ENCODE results near the gene SIGLEC11.
"Not testable (repeated sequence)": the region's sequence is repeated elsewhere in the genome, so short reads cannot be mapped to it uniquely, and the experiment has no call there.

Gene SIGLEC11

DNA sequence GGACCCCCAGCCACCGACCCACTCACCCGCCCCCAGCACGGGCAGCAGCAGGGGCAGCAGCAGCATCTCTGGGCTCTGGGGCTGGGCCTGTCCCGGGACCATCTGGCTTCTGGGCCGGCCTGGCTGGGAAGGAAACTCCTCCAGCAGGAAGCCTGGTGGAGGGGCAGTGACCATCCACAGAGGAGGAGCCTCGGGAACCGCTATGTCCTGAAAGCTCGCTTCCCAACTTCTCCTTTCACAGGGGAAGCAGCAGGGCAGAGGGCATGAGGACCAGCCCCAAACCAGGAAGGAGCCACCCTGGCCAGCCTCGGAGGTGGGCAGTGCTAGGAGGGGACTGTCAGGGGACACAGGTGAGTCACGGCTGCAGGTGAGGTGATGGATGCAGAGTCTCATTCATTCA, at the start of gene SIGLEC11:
TSS of gene SIGLEC11 (minus strand) at position 193 of the 400 bp plus-strand sequence. CDS start at position 102, 91 bp downstream.
- Histone ChIP-seq H3K4me1 (ENCODE audit: control insufficient read depth in 5 of 5, insufficient read depth in 5 of 5, low read length in 5 of 5) (peaks cover 0 to 15% (median 1%) of the 10 kb centered on the region in 5 donors), H3K27me3 (ENCODE audit: control insufficient read depth in 5 of 5, insufficient read depth in 4 of 5, low read length in 5 of 5) (peaks cover 2 to 11% (median 3%) of the 10 kb centered on the region in 5 donors)
- not testable (repeated sequence) for H3K36me3 ChIP-seq (ENCODE audit: control insufficient read depth in 5 of 5, insufficient read depth in 5 of 5, low read length in 5 of 5); H3K27ac ChIP-seq (ENCODE audit: low read depth, low read length); H3K4me3 ChIP-seq (ENCODE audit: low read depth in 1 of 5, low read length in 5 of 5); H3K9me3 ChIP-seq (ENCODE audit: control insufficient read depth in 5 of 5, low read length in 5 of 5); H3K9ac ChIP-seq (ENCODE audit: low read length in 5 of 5)

GRCh38 chr19:50008532-50008931, 47.6 kb upstream of the SIGLEC11 start:
- H3K27ac ChIP-seq (ENCODE audit: low read depth, low read length) = no peak overlapping the region
- H3K36me3 ChIP-seq (ENCODE audit: control insufficient read depth in 5 of 5, insufficient read depth in 5 of 5, low read length in 5 of 5) = peaks cover 2 to 82% (median 61%) of the 10 kb centered on the region in 5 donors
- peaks cover 4 to 13% (median 10%) of the 10 kb centered on the region in 5 donors for H3K4me1 ChIP-seq (ENCODE audit: control insufficient read depth in 5 of 5, insufficient read depth in 5 of 5, low read length in 5 of 5)
- H3K27me3 ChIP-seq (ENCODE audit: control insufficient read depth in 5 of 5, insufficient read depth in 4 of 5, low read length in 5 of 5) = no peaks in the 10 kb centered on the region
- no peaks in the 10 kb centered on the region for H3K9me3 ChIP-seq (ENCODE audit: control insufficient read depth in 5 of 5, low read length in 5 of 5)
- H3K9ac ChIP-seq (ENCODE audit: low read length in 5 of 5) = no peak overlapping the region
- no peak overlapping the region for H3K4me3 ChIP-seq (ENCODE audit: low read depth in 1 of 5, low read length in 5 of 5)

GRCh38 chr19:50007947-50008346, 47.0 kb upstream of the SIGLEC11 start:
- peaks cover 0 to 82% (median 61%) of the 10 kb centered on the region in 5 donors for H3K36me3 ChIP-seq (ENCODE audit: control insufficient read depth in 5 of 5, insufficient read depth in 5 of 5, low read length in 5 of 5)
- H3K9ac ChIP-seq (ENCODE audit: low read length in 5 of 5) = no peak overlapping the region
- peaks cover 6 to 19% (median 15%) of the 10 kb centered on the region in 5 donors for H3K4me1 ChIP-seq (ENCODE audit: control insufficient read depth in 5 of 5, insufficient read depth in 5 of 5, low read length in 5 of 5)
- H3K9me3 ChIP-seq (ENCODE audit: control insufficient read depth in 5 of 5, low read length in 5 of 5) = no peaks in the 10 kb centered on the region
- no peak overlapping the region for H3K4me3 ChIP-seq (ENCODE audit: low read depth in 1 of 5, low read length in 5 of 5)
- no peaks in the 10 kb centered on the region for H3K27me3 ChIP-seq (ENCODE audit: control insufficient read depth in 5 of 5, insufficient read depth in 4 of 5, low read length in 5 of 5)
- H3K27ac ChIP-seq (ENCODE audit: low read depth, low read length) = no peak overlapping the region

DNA sequence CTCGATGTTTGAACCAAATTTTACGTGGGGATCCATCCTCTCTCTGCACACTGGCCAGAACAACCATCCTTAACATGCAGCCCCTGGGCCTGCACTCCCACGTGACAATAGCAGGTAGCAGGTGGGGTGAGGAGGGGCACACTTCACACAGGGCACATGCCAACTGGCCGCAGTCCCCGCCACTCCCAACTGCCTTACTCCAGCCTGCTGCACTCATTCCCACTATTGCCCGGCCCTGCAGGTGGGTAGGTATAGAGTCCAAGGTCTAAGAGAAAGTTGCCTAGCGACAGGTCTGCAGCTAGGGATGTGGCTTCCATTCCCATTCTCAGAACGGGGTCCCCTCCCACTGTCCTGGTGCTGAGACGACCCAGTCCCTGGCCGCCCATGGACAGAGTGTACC, 46.2 kb upstream of the SIGLEC11 start:
- no peak overlapping the region for H3K9ac ChIP-seq (ENCODE audit: low read length in 5 of 5)
- no peak overlapping the region for H3K27ac ChIP-seq (ENCODE audit: low read depth, low read length)
- peaks cover 0 to 85% (median 64%) of the 10 kb centered on the region in 5 donors for H3K36me3 ChIP-seq (ENCODE audit: control insufficient read depth in 5 of 5, insufficient read depth in 5 of 5, low read length in 5 of 5)
- H3K9me3 ChIP-seq (ENCODE audit: control insufficient read depth in 5 of 5, low read length in 5 of 5) = no peaks in the 10 kb centered on the region
- no peaks in the 10 kb centered on the region for H3K27me3 ChIP-seq (ENCODE audit: control insufficient read depth in 5 of 5, insufficient read depth in 4 of 5, low read length in 5 of 5)
- H3K4me3 ChIP-seq (ENCODE audit: low read depth in 1 of 5, low read length in 5 of 5) = no peak overlapping the region
- H3K4me1 ChIP-seq (ENCODE audit: control insufficient read depth in 5 of 5, insufficient read depth in 5 of 5, low read length in 5 of 5) = peaks cover 9 to 27% (median 23%) of the 10 kb centered on the region in 5 donors

GRCh38 chr19:50005428-50005827, 44.5 kb upstream of the SIGLEC11 start:
- H3K4me1 ChIP-seq (ENCODE audit: control insufficient read depth in 5 of 5, insufficient read depth in 5 of 5, low read length in 5 of 5) = peaks cover 9 to 35% (median 28%) of the 10 kb centered on the region in 5 donors
- H3K27me3 ChIP-seq (ENCODE audit: control insufficient read depth in 5 of 5, insufficient read depth in 4 of 5, low read length in 5 of 5) = no peaks in the 10 kb centered on the region
- no peak overlapping the region for H3K27ac ChIP-seq (ENCODE audit: low read depth, low read length)
- no peak overlapping the region for H3K4me3 ChIP-seq (ENCODE audit: low read depth in 1 of 5, low read length in 5 of 5)
- no peaks in the 10 kb centered on the region for H3K9me3 ChIP-seq (ENCODE audit: control insufficient read depth in 5 of 5, low read length in 5 of 5)
- peaks cover 0 to 86% (median 75%) of the 10 kb centered on the region in 5 donors for H3K36me3 ChIP-seq (ENCODE audit: control insufficient read depth in 5 of 5, insufficient read depth in 5 of 5, low read length in 5 of 5)
- H3K9ac ChIP-seq (ENCODE audit: low read length in 5 of 5) = no peak overlapping the region

GRCh38 chr19:50003810-50004419, 42.9 kb upstream of the SIGLEC11 start:
- H3K4me3 ChIP-seq (ENCODE audit: low read depth in 1 of 5, low read length in 5 of 5) = no peak overlapping the region
- H3K27me3 ChIP-seq (ENCODE audit: control insufficient read depth in 5 of 5, insufficient read depth in 4 of 5, low read length in 5 of 5) = no peaks in the 10 kb centered on the region
- H3K9me3 ChIP-seq (ENCODE audit: control insufficient read depth in 5 of 5, low read length in 5 of 5) = no peaks in the 10 kb centered on the region
- no peak overlapping the region for H3K9ac ChIP-seq (ENCODE audit: low read length in 5 of 5)
- peaks cover 9 to 38% (median 28%) of the 10 kb centered on the region in 5 donors for H3K4me1 ChIP-seq (ENCODE audit: control insufficient read depth in 5 of 5, insufficient read depth in 5 of 5, low read length in 5 of 5)
- H3K27ac ChIP-seq (ENCODE audit: low read depth, low read length) = peak overlapping the region; percentile 60
- peaks cover 0 to 91% (median 82%) of the 10 kb centered on the region in 5 donors for H3K36me3 ChIP-seq (ENCODE audit: control insufficient read depth in 5 of 5, insufficient read depth in 5 of 5, low read length in 5 of 5)

GRCh38 chr19:50003254-50003788, 42.3 kb upstream of the SIGLEC11 start:
- Histone ChIP-seq H3K4me1 (ENCODE audit: control insufficient read depth in 5 of 5, insufficient read depth in 5 of 5, low read length in 5 of 5) (peaks cover 9 to 38% (median 28%) of the 10 kb centered on the region in 5 donors), H3K36me3 (ENCODE audit: control insufficient read depth in 5 of 5, insufficient read depth in 5 of 5, low read length in 5 of 5) (peaks cover 0 to 90% (median 79%) of the 10 kb centered on the region in 5 donors), H3K9ac (ENCODE audit: low read length in 5 of 5) (no peak overlapping the region), H3K4me3 (ENCODE audit: low read depth in 1 of 5, low read length in 5 of 5) (no peak overlapping the region), H3K27ac (ENCODE audit: low read depth, low read length) (peak overlapping the region; percentile 37), H3K9me3 (ENCODE audit: control insufficient read depth in 5 of 5, low read length in 5 of 5) (no peaks in the 10 kb centered on the region), H3K27me3 (ENCODE audit: control insufficient read depth in 5 of 5, insufficient read depth in 4 of 5, low read length in 5 of 5) (no peaks in the 10 kb centered on the region)

- Histone ChIP-seq H3K27ac (ENCODE audit: low read depth, low read length) (no peak overlapping the region), H3K36me3 (ENCODE audit: control insufficient read depth in 5 of 5, insufficient read depth in 5 of 5, low read length in 5 of 5) (peaks cover 0 to 90% (median 76%) of the 10 kb centered on the region in 5 donors)
Measured at GRCh38 chr19:50002386-50002960, 41.5 kb upstream of the SIGLEC11 start.

DNA sequence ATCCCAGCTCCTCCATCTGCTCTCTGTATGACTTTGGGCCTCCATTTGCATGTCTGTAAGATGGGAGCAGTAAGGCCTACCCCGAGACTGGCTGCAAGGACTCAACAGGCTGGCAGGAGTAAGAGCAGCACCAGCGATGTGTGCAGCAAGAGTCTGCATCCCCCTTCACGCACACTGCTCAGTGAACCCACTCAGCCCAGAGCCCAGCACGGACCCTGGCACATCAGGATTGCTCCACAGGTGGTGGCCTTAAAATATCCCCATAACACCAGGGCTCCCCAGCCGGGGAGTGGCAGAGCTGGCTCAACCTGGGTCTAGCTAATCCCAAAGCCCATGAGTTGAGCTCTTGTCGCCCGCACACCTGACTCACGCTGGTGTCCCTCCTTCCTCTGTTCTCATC, 40.8 kb upstream of the SIGLEC11 start:
- H3K9me3 ChIP-seq (ENCODE audit: control insufficient read depth in 5 of 5, low read length in 5 of 5) = no peaks in the 10 kb centered on the region
- no peak overlapping the region for H3K9ac ChIP-seq (ENCODE audit: low read length in 5 of 5)
- H3K4me1 ChIP-seq (ENCODE audit: control insufficient read depth in 5 of 5, insufficient read depth in 5 of 5, low read length in 5 of 5) = peaks cover 9 to 38% (median 28%) of the 10 kb centered on the region in 5 donors
- no peak overlapping the region for H3K27ac ChIP-seq (ENCODE audit: low read depth, low read length)
- no peak overlapping the region for H3K4me3 ChIP-seq (ENCODE audit: low read depth in 1 of 5, low read length in 5 of 5)
- no peaks in the 10 kb centered on the region for H3K27me3 ChIP-seq (ENCODE audit: control insufficient read depth in 5 of 5, insufficient read depth in 4 of 5, low read length in 5 of 5)
- peaks cover 0 to 88% (median 75%) of the 10 kb centered on the region in 5 donors for H3K36me3 ChIP-seq (ENCODE audit: control insufficient read depth in 5 of 5, insufficient read depth in 5 of 5, low read length in 5 of 5)

More at GRCh38 chr19:50002386-50002960, 41.5 kb upstream of the SIGLEC11 start:
- Histone ChIP-seq H3K9ac (ENCODE audit: low read length in 5 of 5) (peak overlapping the region in 2 of 5 donors; percentile 8 to 25), H3K4me3 (ENCODE audit: low read depth in 1 of 5, low read length in 5 of 5) (peak overlapping the region in 1 of 5 donors; percentile 11), H3K27me3 (ENCODE audit: control insufficient read depth in 5 of 5, insufficient read depth in 4 of 5, low read length in 5 of 5) (no peaks in the 10 kb centered on the region), H3K9me3 (ENCODE audit: control insufficient read depth in 5 of 5, low read length in 5 of 5) (no peaks in the 10 kb centered on the region), H3K4me1 (ENCODE audit: control insufficient read depth in 5 of 5, insufficient read depth in 5 of 5, low read length in 5 of 5) (peaks cover 9 to 38% (median 28%) of the 10 kb centered on the region in 5 donors)

Data from subcutaneous abdominal adipose tissue (tissue), 5 donors.